CD8-positive, alpha-beta memory T cell (primary cell): ENCODE data around the gene GP9. TPM values are rescaled to one million over a fixed set of nuclear protein-coding genes. Genes with fewer than 3 reads are reported as not detected.

Experiments
- CTCF ChIA-PET: fragments of 350-600 bp; sonication (Branson Sonifier 250); formaldehyde crosslinking; loops from one replicate; lab custom pipeline; 2021; ENCODE audit warnings: antibody characterized with exemption; lab: Charles Lee
- POLR2A ChIA-PET: fragments of 350-600 bp; sonication (Branson Sonifier 250); formaldehyde crosslinking; loops from one replicate; lab custom pipeline; 2021; ENCODE audit warnings: antibody characterized with exemption; lab: Charles Lee
- DNase-seq, 5 donors: peaks; one replicate each; pipeline versions ENCODE4 v3.0.0 to v3.0.0-alpha.2; 2020 to 2022; ENCODE audit warnings: mixed read lengths in 1 of 5
- H3K27ac ChIP-seq: one replicate; pipeline ENCODE4 v1.7.0; 2013; ENCODE audit warnings: low read depth, mild to moderate bottlenecking, low read length, moderate library complexity
- H3K27me3 ChIP-seq: 2 replicates; pipeline ENCODE4 v1.7.0; 2013; ENCODE audit warnings: low read length, mild to moderate bottlenecking; ENCODE audit not compliant: insufficient read depth, poor library complexity, severe bottlenecking
- H3K36me3 ChIP-seq: 2 replicates; pipeline ENCODE4 v1.7.0; 2013; ENCODE audit warnings: mild to moderate bottlenecking, low read length, moderate library complexity; ENCODE audit not compliant: insufficient read depth
- H3K4me1 ChIP-seq: 2 replicates; pipeline ENCODE4 v1.7.0; 2013; ENCODE audit warnings: mild to moderate bottlenecking, low read length, moderate library complexity; ENCODE audit not compliant: insufficient read depth
- H3K4me3 ChIP-seq: 2 replicates; pipeline ENCODE4 v1.7.0; 2013; ENCODE audit warnings: mild to moderate bottlenecking, low read length
- H3K9me3 ChIP-seq: 2 replicates; pipeline ENCODE4 v1.7.0; 2013; ENCODE audit warnings: mild to moderate bottlenecking, low read length
- H3K27ac Mint-ChIP-seq, 8 donors: one replicate each; pipeline ENCODE4 v1.8.0; 2020 to 2021; ENCODE audit warnings: mixed read lengths in 8 of 8, mild to moderate bottlenecking in 6 of 8, inconsistent platforms in 3 of 8, moderate library complexity in 3 of 8
- H3K27me3 Mint-ChIP-seq, 2 donors: one replicate each; pipeline ENCODE4 v1.8.0; 2020 to 2021; ENCODE audit warnings: mixed read lengths in 2 of 2, mild to moderate bottlenecking in 1 of 2, moderate library complexity in 1 of 2
- H3K36me3 Mint-ChIP-seq, 3 donors: one replicate each; pipeline ENCODE4 v1.8.0; 2020 to 2021; ENCODE audit warnings: mixed read lengths in 3 of 3, inconsistent platforms in 1 of 3, mild to moderate bottlenecking in 1 of 3
- H3K4me1 Mint-ChIP-seq, 3 donors: one replicate each; pipeline ENCODE4 v1.8.0; 2020 to 2021; ENCODE audit warnings: mixed read lengths in 3 of 3, inconsistent platforms in 1 of 3, mild to moderate bottlenecking in 1 of 3
- H3K4me3 Mint-ChIP-seq, 7 donors: one replicate each; pipeline ENCODE4 v1.8.0; 2020 to 2021; ENCODE audit warnings: mixed read lengths in 7 of 7, mild to moderate bottlenecking in 6 of 7, moderate library complexity in 4 of 7, inconsistent platforms in 2 of 7
- H3K9me3 Mint-ChIP-seq, 5 donors: one replicate each; pipeline ENCODE4 v1.8.0; 2020 to 2022; ENCODE audit warnings: mixed read lengths in 5 of 5, mild to moderate bottlenecking in 3 of 5, moderate library complexity in 2 of 5, inconsistent platforms in 1 of 5
- polyA plus RNA-seq: library from polyadenylated mRNA; unstranded; fragments of 300-500 nt; fragmentation: Illumina TruSeq; gene quantifications from one replicate; pipeline ENCODE4 v1.2.3, GENCODE V29; 2021
- total RNA-seq, 2 experiments: library from RNA; stranded (reverse); gene quantifications; one replicate each; pipeline ENCODE4 v1.2.3, GENCODE V29; 2021

Gene GP9
- total and polyA plus RNA-seq, 3 experiments from 2014 or later: not detected

DNA sequence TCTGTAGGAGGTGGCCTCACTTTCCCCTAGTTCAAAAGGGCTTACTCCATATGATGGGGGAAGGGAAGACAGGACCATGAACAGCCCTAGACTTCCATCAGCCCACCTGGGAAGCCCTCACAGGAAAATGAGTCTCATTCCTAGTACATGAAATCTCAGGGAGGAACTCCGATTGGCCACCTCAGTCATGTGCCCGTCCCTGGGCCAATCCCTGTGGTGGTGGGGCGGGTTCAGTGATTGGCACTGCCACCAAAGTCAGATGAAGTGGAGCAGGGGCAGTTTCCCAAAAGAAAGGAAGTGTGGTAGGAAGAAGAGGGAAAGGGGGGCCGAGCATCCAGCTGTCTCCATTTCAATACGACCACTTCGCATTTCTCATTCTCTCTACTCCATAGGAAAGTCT is 25.9 kb upstream of the GP9 start:
- no peak overlapping the region for H3K27ac Mint-ChIP-seq
- H3K36me3 Mint-ChIP-seq: no peaks in the 10 kb centered on the region
- Histone ChIP-seq H3K27ac (no peak overlapping the region), H3K36me3 (no peaks in the 10 kb centered on the region), H3K9me3 (no peaks in the 10 kb centered on the region), H3K4me3 (no peak overlapping the region), H3K4me1 (peaks cover 10% of the 10 kb centered on the region), H3K27me3 (no peaks in the 10 kb centered on the region)
- POLR2A ChIA-PET: interaction anchor here (0.6 kb wide), 1 partner anchor 54 kb away, joined by 3 read pairs; no protein-coding TSS in a partner anchor
- no peaks in the 10 kb centered on the region for H3K9me3 Mint-ChIP-seq
- peaks cover 0 to 10% (median 6%) of the 10 kb centered on the region in 3 donors for H3K4me1 Mint-ChIP-seq
- no peak for DNase-seq
- H3K27me3 Mint-ChIP-seq: peaks cover 2 to 6% of the 10 kb centered on the region in 2 donors
- no peak overlapping the region for H3K4me3 Mint-ChIP-seq
- CTCF ChIA-PET: interaction anchor here (0.9 to 1.3 kb wide), 3 partner anchors 18 to 64 kb away, joined by 3 to 4 read pairs (median 4); no protein-coding TSS in a partner anchor

- Histone ChIP-seq H3K9me3 (no peaks in the 10 kb centered on the region), H3K27ac (no peak overlapping the region), H3K4me1 (peaks cover 10% of the 10 kb centered on the region), H3K4me3 (no peak overlapping the region), H3K27me3 (no peaks in the 10 kb centered on the region), H3K36me3 (no peaks in the 10 kb centered on the region)
- peaks cover 0 to 10% (median 6%) of the 10 kb centered on the region in 3 donors for H3K4me1 Mint-ChIP-seq
- DNase-seq: no peak
- H3K9me3 Mint-ChIP-seq: no peaks in the 10 kb centered on the region
- POLR2A ChIA-PET: no interaction called here
- H3K36me3 Mint-ChIP-seq: no peaks in the 10 kb centered on the region
- H3K27ac Mint-ChIP-seq: peak overlapping the region in 1 of 8 donors; percentile 12
- peaks cover 2 to 15% of the 10 kb centered on the region in 2 donors for H3K27me3 Mint-ChIP-seq
- H3K4me3 Mint-ChIP-seq: no peak overlapping the region
- CTCF ChIA-PET: interaction anchor here (1.2 kb wide), 1 partner anchor 20 kb away, joined by 5 read pairs; no protein-coding TSS in a partner anchor
These were observed 25.0 kb upstream of the GP9 start for GRCh38 chr3:129035360-129036221.

GRCh38 chr3:129036222-129037092 is 24.1 kb upstream of the GP9 start:
- Histone ChIP-seq H3K36me3 (no peaks in the 10 kb centered on the region), H3K9me3 (no peaks in the 10 kb centered on the region), H3K27me3 (no peaks in the 10 kb centered on the region), H3K4me1 (peaks cover 10% of the 10 kb centered on the region), H3K27ac (no peak overlapping the region), H3K4me3 (no peak overlapping the region)
- peaks cover 2 to 15% of the 10 kb centered on the region in 2 donors for H3K27me3 Mint-ChIP-seq
- POLR2A ChIA-PET: no interaction called here
- no peak for DNase-seq
- H3K36me3 Mint-ChIP-seq: peaks cover 0 to 4% (median 0%) of the 10 kb centered on the region in 3 donors
- no peaks in the 10 kb centered on the region for H3K9me3 Mint-ChIP-seq
- H3K4me1 Mint-ChIP-seq: peaks cover 0 to 10% (median 6%) of the 10 kb centered on the region in 3 donors
- H3K27ac Mint-ChIP-seq: peak overlapping the region in 2 of 8 donors; percentile 43 to 85
- H3K4me3 Mint-ChIP-seq: no peak overlapping the region
- CTCF ChIA-PET: interaction anchor here (0.6 to 1.2 kb wide), 3 partner anchors 17 to 84 kb away, joined by 3 to 5 read pairs (median 3); no protein-coding TSS in a partner anchor

DNA sequence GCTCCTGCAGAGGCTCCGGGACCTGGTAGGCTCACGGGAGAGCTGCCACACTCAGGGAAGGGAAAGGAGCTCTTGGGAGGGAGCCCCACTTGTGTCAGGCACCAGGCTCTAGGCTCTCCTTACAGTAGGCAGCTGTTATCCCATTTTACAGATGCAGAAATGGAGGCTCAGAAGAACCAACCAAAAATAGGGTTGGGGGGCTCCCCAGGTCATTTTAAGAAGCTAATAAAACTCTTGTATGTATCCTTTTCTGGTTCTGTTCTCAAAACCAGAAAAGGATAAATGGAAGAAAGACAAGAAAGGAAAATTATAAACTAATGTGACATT is 23.5 kb upstream of the GP9 start:
- H3K36me3 Mint-ChIP-seq: peaks cover 0 to 9% (median 0%) of the 10 kb centered on the region in 3 donors
- ChIA-PET POLR2A (no interaction called here), CTCF (interaction anchor here (0.6 to 1.2 kb wide), 4 partner anchors 10 to 84 kb away, joined by 3 read pairs; no protein-coding TSS in a partner anchor)
- no peaks in the 10 kb centered on the region for H3K9me3 Mint-ChIP-seq
- Histone ChIP-seq H3K4me3 (no peak overlapping the region), H3K36me3 (no peaks in the 10 kb centered on the region), H3K27ac (no peak overlapping the region), H3K4me1 (peaks cover 10% of the 10 kb centered on the region), H3K27me3 (no peaks in the 10 kb centered on the region), H3K9me3 (no peaks in the 10 kb centered on the region)
- peaks cover 0 to 10% (median 6%) of the 10 kb centered on the region in 3 donors for H3K4me1 Mint-ChIP-seq
- peaks cover 7 to 20% of the 10 kb centered on the region in 2 donors for H3K27me3 Mint-ChIP-seq
- H3K27ac Mint-ChIP-seq: no peak overlapping the region
- H3K4me3 Mint-ChIP-seq: no peak overlapping the region
- no peak for DNase-seq

- Histone ChIP-seq H3K27ac (no peak overlapping the region), H3K27me3 (no peaks in the 10 kb centered on the region), H3K9me3 (no peaks in the 10 kb centered on the region), H3K4me3 (no peak overlapping the region), H3K36me3 (no peaks in the 10 kb centered on the region), H3K4me1 (peaks cover 10% of the 10 kb centered on the region)
- Mint-ChIP-seq H3K9me3 (no peaks in the 10 kb centered on the region), H3K27ac (no peak overlapping the region), H3K4me1 (peaks cover 0 to 10% (median 6%) of the 10 kb centered on the region in 3 donors), H3K4me3 (peak overlapping the region in 1 of 7 donors; percentile 51), H3K27me3 (peaks cover 10 to 32% of the 10 kb centered on the region in 2 donors), H3K36me3 (peaks cover 0 to 14% (median 0%) of the 10 kb centered on the region in 3 donors)
- DNase-seq: no peak
- ChIA-PET POLR2A (no interaction called here), CTCF (interaction anchor here (1.2 to 1.4 kb wide), 3 partner anchors 11 to 68 kb away, joined by 3 to 5 read pairs (median 4); no protein-coding TSS in a partner anchor)
These were observed 22.3 kb upstream of the GP9 start for GRCh38 chr3:129038121-129038855.

DNA sequence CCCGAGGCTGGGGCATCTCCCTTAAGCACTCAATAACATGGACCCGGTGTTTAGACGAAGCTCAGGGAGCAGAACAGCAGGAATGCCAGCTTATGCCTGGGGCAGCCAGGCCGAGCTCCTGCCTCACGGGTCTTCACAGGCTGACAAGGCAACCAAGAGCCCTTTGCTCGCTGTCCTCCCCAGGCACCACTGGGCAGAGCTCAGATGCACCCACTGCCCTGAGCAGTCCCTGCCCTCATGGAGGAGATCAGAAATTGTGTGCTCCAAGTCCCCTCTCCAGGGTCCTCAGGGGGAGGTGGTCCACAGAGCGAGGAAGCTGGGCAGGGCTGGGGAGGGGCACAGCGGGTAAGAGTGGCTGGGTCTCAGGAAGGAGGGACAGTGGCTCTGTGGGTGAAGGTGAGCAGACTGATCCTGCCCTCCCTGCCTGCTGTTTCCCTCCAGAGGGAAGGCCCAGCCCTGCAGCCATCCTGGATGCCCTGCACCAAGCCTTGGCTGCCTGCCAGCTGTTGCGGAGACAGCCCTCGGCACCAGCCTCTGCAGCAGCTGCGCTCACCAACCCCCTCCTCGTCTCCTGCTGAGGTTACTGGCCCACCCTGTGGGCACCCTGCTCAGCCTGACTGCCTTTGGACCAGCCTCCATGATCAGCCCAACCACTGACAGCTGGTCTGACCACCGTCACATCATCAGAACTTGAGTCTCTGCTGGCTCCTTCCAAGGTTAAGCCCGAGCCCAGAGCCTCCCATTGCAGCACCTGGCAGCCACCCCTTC is 21.1 kb upstream of the GP9 start:
- Histone ChIP-seq H3K9me3 (no peaks in the 10 kb centered on the region), H3K4me1 (peaks cover 10% of the 10 kb centered on the region), H3K4me3 (no peak overlapping the region), H3K27ac (no peak overlapping the region), H3K27me3 (no peaks in the 10 kb centered on the region), H3K36me3 (no peaks in the 10 kb centered on the region)
- H3K4me3 Mint-ChIP-seq: no peak overlapping the region
- H3K4me1 Mint-ChIP-seq: peaks cover 0 to 10% (median 6%) of the 10 kb centered on the region in 3 donors
- H3K27ac Mint-ChIP-seq: no peak overlapping the region
- no peaks in the 10 kb centered on the region for H3K9me3 Mint-ChIP-seq
- peaks cover 11 to 39% of the 10 kb centered on the region in 2 donors for H3K27me3 Mint-ChIP-seq
- POLR2A ChIA-PET: no interaction called here
- DNase-seq: no peak
- peaks cover 0 to 14% (median 0%) of the 10 kb centered on the region in 3 donors for H3K36me3 Mint-ChIP-seq
- CTCF ChIA-PET: interaction anchor here (0.9 to 1.4 kb wide), 3 partner anchors 12 to 69 kb away, joined by 3 to 5 read pairs (median 4); no protein-coding TSS in a partner anchor

- CTCF ChIA-PET: interaction anchor here (1.4 kb wide), 1 partner anchor 12 kb away, joined by 4 read pairs; no protein-coding TSS in a partner anchor
- no peak overlapping the region for H3K4me3 ChIP-seq
- peaks cover 0 to 13% (median 6%) of the 10 kb centered on the region in 3 donors for H3K4me1 Mint-ChIP-seq
- H3K4me3 Mint-ChIP-seq: no peak overlapping the region
- no peaks in the 10 kb centered on the region for H3K27me3 ChIP-seq
- no peak overlapping the region for H3K27ac Mint-ChIP-seq
- POLR2A ChIA-PET: no interaction called here
- DNase-seq: no peak
- no peak overlapping the region for H3K27ac ChIP-seq
- H3K36me3 Mint-ChIP-seq: peaks cover 0 to 14% (median 0%) of the 10 kb centered on the region in 3 donors
- H3K4me1 ChIP-seq: peaks cover 10% of the 10 kb centered on the region
- H3K9me3 ChIP-seq: no peaks in the 10 kb centered on the region
- H3K9me3 Mint-ChIP-seq: no peaks in the 10 kb centered on the region
- peaks cover 14 to 39% of the 10 kb centered on the region in 2 donors for H3K27me3 Mint-ChIP-seq
- no peaks in the 10 kb centered on the region for H3K36me3 ChIP-seq
These were observed 20.6 kb upstream of the GP9 start for GRCh38 chr3:129040039-129040336.
